ENCODE data around the gene SPEF1.
A peak's percentile ranks its signal among the peaks of the same experiment; 100 is the strongest.

SPEF1 gene

DNA sequence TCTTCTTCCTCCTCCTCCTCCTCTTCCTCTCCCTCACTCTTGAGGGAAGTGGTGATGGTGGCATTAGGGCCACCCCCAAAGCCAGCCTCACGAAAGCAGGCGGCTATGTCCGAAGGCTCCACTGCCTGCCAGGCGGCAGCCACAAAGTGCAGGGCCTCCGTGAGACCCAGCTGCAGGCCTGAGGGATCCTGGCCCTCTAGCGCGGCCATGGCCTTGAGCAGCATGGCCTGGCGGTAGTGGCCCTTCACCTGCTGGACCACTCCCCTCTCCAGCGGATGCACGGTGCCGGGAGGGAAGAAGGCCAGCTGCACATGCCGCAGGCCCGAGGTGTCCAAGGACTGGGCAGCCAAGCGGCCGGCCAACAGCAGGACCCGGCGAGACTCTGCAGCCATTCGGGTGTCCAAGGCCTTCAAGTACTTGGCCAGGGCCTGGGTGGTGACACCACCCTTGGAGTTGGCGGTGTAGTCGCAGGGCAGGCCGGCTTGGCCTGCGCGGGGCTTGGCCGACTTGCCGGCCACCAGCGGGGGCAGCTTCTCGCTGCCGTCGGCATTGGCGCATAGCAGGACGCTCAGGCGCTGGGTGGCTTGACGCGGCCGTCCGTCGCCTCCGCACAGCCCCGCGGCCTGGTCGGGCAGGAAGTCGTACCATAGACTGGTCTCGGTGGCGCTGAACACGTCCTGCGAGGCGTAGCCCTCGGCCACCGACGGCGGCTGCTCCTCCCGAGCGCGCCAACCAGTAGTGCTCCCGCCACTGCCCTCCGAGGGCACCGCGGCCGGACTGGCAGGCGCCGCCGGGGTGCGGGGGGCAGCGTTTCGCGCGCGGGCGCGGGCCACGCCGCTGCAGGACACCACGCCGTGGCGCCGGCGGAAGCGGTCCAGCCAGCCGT lies 4.2 kb upstream of the SPEF1 start:
- H3K27ac ChIP-seq = peak overlapping the region; percentile 94
- TF ChIP-seq, protein P1, sequence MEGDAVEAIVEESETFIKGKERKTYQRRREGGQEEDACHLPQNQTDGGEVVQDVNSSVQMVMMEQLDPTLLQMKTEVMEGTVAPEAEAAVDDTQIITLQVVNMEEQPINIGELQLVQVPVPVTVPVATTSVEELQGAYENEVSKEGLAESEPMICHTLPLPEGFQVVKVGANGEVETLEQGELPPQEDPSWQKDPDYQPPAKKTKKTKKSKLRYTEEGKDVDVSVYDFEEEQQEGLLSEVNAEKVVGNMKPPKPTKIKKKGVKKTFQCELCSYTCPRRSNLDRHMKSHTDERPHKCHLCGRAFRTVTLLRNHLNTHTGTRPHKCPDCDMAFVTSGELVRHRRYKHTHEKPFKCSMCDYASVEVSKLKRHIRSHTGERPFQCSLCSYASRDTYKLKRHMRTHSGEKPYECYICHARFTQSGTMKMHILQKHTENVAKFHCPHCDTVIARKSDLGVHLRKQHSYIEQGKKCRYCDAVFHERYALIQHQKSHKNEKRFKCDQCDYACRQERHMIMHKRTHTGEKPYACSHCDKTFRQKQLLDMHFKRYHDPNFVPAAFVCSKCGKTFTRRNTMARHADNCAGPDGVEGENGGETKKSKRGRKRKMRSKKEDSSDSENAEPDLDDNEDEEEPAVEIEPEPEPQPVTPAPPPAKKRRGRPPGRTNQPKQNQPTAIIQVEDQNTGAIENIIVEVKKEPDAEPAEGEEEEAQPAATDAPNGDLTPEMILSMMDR (conservative IDR thresholded peaks at IDR 0.05) = no peak
- TF ChIP-seq ZFX (IDR thresholded peaks at IDR 0.05) = peak; percentile 58; the same call in 1 of the 2 replicates

DNA sequence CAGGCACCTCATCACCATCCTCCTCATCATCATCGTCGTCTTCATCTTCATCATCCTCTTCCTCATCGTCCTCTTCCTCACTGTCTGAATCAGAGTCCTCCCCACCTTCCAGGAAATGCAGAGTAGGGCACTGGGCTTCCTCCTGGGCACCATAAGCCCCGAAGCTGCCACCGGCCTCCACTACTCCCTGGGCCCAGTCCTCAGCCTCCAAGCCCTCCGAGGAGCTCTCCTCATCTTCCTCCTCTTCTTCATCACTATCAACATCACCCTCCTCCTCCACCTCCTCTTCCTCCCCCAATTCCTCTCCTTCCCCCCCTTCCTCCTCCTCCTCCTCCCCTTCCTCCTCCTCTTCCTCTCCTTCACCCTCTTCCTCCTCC lies 3.6 kb upstream of the SPEF1 start:
- no peak for TF ChIP-seq ZFX (IDR thresholded peaks at IDR 0.05)
- TF ChIP-seq, protein P1 (conservative IDR thresholded peaks at IDR 0.05) = no peak
- peak overlapping the region; percentile 94 for H3K27ac ChIP-seq

DNA sequence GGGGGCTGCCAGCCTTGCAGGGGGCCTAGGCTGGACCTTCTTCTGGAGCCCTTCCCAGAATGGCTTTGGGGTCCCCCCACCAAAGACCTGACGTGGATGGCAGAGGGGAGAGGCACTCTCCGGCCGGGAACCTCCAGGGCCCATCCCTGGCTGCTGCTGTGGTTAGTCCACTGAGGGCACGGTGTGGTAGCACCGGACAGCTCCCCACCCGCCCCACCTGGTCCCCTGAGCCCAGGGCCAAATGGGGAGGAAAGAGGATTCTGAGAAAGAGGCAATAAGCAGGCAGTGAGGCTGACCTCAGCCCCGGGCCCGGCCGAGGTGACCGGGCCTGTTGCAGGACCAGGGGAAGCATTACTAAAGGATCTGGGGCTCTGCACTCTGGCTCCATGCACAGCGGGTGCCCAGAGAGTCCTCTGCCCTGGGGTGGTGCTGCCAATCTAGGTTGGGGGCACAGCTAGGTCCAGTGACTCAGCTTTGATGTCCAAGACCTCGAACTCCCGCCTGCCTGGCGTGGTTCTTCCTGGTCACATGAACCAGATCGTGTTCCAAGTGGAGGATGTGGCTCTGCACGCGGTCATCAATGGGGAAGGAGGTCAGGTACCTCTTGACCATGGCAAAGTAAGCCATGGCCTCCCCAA lies 3.1 kb upstream of the SPEF1 start:
- peak overlapping the region; percentile 94; the same call in 1 of the 2 replicates for H3K27ac ChIP-seq
- no peak for TF ChIP-seq ZFX (IDR thresholded peaks at IDR 0.05)
- TF ChIP-seq, protein P1 (conservative IDR thresholded peaks at IDR 0.05) = no peak

DNA sequence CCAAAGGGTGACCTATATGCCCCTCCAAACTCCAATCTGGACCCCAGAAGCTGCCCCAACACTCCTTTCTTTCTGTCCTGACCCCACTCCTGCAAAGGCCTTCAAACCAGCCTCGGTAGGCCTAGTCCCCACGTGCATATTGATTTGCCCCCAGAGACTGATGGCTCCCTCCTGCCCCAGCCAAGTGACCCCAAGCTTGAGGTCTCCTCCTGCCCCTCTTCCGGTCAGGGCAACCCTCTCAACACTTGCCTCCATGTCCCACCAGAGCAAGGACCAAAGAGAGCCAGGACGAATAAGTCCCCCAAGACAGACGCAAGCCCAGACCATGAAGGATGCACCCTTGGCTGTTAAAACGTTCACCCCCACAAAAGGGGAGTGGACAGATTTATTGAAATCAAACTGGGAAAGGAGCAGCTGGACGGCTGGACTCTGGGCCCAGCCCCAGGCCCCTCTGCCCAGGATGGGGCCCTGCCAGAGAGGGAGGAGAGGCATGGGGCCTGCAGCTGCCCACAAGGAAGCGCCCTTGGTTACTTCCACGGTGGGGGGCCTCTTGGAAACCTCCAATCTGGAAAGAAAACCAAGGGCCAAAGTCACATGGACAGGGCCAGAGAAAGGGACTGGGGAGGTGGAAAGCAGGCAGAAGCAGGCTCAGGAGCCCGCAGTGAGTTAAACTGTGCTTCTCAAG lies 2.4 kb upstream of the SPEF1 start:
- TF ChIP-seq, protein P1 (conservative IDR thresholded peaks at IDR 0.05) = no peak
- TF ChIP-seq ZFX (IDR thresholded peaks at IDR 0.05) = no peak
- H3K27ac ChIP-seq = peak overlapping the region; percentile 94

DNA sequence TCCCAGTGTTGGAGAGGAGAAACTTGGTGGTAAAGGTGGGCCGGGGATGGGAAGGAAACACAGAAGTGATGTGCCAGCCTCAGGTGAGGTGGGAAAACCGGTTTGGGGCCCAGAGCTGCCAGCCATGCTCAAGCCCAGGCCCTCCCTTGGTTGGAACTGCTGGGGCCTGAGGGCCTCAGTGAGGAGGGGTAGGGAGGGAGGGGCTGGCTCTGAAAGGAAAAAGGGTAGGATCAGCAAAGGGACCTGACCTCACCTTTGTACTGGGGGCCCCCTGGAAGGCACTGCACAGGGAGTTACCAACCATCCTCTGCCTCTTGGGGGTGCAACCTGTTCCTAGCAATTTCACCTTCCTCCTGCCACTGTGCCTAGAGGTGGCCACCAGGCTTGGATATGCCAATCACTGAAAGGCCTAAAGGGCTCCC lies 1.8 kb upstream of the SPEF1 start:
- peak overlapping the region; percentile 94 for H3K27ac ChIP-seq
- TF ChIP-seq, protein P1 (conservative IDR thresholded peaks at IDR 0.05) = no peak
- TF ChIP-seq ZFX (IDR thresholded peaks at IDR 0.05) = no peak

DNA sequence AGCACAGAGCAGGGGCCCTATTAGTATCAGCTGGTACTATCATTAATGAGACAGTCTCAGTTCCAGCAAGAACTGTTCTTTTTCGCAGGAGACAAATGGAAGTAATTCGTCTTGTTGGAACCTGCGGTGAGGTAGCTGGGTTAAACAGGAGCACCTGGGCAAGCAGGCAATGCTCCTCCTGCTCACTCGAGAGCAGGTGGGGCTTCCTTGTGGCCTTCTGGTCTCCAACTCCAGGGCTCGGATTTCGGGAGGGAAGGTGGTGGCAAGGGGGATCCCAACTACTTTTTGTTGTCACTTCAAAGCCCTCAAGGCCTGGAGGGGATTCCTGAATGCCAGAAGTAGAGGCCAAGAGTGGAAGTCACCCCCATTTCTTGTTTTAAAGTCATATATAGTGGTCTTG lies 1.3 kb upstream of the SPEF1 start:
- TF ChIP-seq ZFX (IDR thresholded peaks at IDR 0.05) = no peak
- TF ChIP-seq, protein P1 (conservative IDR thresholded peaks at IDR 0.05) = no peak

More for the DNA sequence above, 1.3 kb upstream of the SPEF1 start:
- no peak overlapping the region for H3K27ac ChIP-seq
